Measurements from ENCODE around the gene SMCO3.

Gene SMCO3

DNA sequence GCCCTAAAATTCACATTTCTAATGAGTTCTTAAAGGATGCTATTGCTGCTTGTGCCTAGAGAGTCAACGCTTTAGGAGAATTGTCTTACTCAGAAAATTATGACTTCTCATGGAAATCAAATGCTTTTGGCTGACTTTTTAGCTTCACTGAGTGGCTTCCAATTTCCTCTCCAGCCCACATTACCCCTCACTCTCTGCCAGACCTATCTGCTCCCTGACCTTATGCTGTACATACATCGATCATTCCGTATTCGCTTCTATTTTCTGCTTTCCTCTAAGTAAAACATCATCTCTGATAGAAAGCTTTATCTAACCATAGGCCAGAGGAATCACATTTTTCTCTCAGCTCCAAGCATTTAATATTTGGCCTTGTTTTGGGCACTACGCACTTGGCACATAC, 12.5 kb upstream of the SMCO3 start:
- no peak for DNase-seq

- no peak for DNase-seq
Measured at GRCh38 chr12:14825256-14825655, 11.3 kb upstream of the SMCO3 start.

- DNase-seq = no peak
Measured at GRCh38 chr12:14824012-14824634, 10.1 kb upstream of the SMCO3 start.

GRCh38 chr12:14811486-14811885, 2.5 kb downstream of the SMCO3 start:
- DNase-seq = no peak

GRCh38 chr12:14810953-14811483, 3.0 kb downstream of the SMCO3 start:
- no peak for DNase-seq

- DNase-seq = no peak
Measured at GRCh38 chr12:14810167-14810952, 3.6 kb downstream of the SMCO3 start.

GRCh38 chr12:14803830-14804160, 10.2 kb downstream of the SMCO3 start:
- no peak for DNase-seq

DNA sequence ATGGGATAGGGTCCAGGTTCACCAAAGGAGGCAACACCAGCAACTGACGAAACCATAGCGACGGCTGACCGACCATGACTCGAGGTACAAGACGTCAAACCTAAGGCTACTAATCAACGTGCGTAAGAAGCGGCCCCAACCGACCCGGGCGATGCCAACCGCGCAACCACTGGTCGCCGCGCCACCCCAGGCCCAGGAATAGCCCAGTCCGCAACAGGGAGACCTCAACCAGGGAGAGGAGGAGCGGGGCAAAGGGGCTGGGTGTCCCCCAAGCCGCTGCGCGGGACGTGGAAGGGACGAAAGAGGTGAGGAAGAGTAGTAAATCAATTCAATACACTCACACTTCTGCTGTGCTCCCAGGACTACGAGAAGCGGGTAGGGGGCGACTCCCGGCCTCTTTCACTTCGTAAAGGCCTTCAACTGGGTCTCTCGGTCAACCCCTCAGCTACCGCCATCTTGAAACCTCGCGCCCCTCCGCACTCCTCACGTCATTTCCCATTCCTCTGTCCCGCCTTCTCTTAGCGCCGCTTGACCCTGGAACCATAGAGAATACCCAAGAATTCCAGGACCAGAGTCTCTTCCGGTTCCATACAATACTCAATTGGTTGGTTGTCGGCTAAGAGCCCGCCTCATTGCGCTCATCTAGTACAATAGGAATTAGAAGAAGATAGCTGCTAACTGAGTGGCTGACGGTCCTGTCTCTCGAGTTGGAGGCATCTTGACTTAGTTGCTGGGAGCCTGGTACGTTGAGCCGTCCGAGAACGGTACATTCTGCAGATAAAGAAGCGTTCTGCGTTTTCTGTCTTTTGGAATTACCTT, 10.8 kb downstream of the SMCO3 start, which contains the start of the genes C12orf60 and WBP11:
TSS of gene C12orf60 (plus strand) at position 660 of the 819 bp plus-strand sequence. CDS start 19,266 bp downstream, outside the sequence.
TSS of gene WBP11 (minus strand) at position 468 of the 819 bp plus-strand sequence. CDS start 2,095 bp downstream, outside the sequence.
- peak; percentile 89 for DNase-seq

- no peak for DNase-seq
Measured at GRCh38 chr12:14802721-14803010, 11.3 kb downstream of the SMCO3 start.

GRCh38 chr12:14802247-14802646, 11.7 kb downstream of the SMCO3 start:
- DNase-seq = no peak

GRCh38 chr12:14795028-14795448, 18.9 kb downstream of the SMCO3 start:
- DNase-seq = no peak

GRCh38 chr12:14785568-14785967, 28.4 kb downstream of the SMCO3 start:
- no peak for DNase-seq

GRCh38 chr12:14784471-14784870, 29.5 kb downstream of the SMCO3 start:
- no peak for DNase-seq

GRCh38 chr12:14782756-14783155, 31.2 kb downstream of the SMCO3 start:
- no peak for DNase-seq

DNA sequence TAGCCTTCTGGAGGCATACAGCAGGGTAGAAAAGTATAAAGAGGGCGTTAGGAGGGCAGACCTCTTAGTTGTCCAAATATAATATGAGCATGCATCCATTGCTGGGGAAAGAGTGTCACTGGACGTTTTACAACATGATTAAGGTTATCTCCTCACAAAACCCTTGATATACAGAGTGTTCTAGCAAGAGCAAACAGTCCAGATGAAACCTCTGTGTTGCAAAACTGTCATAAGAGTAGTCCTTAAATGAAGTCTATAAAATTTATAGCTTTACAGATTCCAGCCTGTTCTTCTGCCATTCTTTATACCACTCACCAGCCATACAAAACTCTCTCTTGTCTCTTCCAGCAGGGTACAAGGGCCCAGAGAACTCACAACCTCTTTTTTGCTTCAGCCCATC, 32.4 kb downstream of the SMCO3 start:
- DNase-seq = no peak

- no peak for DNase-seq
Measured at GRCh38 chr12:14780859-14781258, 33.1 kb downstream of the SMCO3 start.

DNA sequence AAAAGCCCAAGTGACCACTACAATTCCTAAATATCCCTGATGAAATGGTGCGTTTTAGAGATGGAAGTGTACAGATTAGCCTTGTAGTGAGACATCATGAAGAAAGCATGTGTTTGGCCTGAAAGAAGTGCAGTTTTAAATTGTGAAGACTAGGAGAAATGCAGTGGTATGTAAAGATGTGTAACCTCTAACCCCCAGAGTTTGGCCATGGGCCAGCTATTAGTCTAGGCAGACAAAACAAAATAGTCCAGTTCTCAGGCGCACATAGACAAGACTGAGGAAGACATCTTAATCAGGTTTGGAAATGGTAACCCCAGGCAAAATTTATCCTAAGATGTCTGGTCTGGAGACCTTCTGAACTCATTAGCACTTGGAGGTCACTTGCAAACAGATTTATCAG, 34.1 kb downstream of the SMCO3 start:
- no peak for DNase-seq

DNA sequence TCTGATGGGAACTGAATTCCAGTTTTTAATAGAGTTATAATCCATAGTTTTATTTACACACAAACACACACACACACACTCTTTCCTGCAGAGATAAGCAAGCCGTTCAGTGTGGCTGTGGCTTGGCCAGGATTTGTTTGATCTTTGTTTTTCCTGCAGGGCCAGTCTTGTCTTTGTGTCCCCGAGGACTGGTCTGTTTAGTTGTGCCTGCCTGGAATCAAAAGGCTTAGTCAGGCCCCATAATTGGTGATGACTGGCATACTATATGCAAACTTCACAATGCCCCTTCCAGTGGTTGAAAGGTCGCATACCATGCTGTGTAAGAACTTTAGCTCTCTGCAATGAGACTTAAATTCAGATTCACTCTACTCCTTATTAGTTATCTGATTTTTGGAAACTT, 36.7 kb downstream of the SMCO3 start:
- DNase-seq = no peak

DNA sequence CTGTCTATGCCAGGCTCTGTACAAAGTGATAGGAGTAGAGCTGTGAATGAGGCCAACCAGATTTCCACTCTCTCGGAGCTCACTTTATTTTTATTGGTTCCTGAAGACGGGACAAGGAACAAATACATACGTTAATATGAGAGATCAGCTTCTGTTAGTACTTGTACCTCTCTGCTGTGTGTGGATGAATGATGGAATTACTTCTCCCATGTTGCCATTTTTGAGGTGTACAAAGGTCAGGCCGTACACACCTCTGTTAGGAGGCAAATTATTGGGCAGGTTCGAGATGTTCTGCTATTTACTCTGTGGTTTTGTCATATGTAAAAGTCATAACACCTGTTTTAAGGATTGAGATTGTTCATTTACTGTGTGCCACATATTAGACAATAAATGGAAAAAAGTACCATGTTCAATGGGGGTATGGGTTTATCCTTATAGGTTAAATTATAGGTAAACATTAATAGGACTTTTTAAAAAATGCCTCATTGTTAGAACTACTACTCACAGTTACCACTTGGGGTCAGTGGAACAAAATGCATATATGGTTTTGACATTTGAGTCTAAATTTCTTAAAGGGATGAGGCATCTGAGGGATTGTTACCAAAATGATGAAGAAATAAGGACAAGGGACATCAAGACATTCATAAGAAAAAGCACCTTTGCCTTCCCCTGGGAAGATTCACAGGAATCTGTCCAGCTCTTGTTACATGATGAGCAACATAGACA, 37.6 kb downstream of the SMCO3 start:
- no peak for DNase-seq

GRCh38 chr12:14775636-14775980, 38.4 kb downstream of the SMCO3 start:
- DNase-seq = no peak

DNA sequence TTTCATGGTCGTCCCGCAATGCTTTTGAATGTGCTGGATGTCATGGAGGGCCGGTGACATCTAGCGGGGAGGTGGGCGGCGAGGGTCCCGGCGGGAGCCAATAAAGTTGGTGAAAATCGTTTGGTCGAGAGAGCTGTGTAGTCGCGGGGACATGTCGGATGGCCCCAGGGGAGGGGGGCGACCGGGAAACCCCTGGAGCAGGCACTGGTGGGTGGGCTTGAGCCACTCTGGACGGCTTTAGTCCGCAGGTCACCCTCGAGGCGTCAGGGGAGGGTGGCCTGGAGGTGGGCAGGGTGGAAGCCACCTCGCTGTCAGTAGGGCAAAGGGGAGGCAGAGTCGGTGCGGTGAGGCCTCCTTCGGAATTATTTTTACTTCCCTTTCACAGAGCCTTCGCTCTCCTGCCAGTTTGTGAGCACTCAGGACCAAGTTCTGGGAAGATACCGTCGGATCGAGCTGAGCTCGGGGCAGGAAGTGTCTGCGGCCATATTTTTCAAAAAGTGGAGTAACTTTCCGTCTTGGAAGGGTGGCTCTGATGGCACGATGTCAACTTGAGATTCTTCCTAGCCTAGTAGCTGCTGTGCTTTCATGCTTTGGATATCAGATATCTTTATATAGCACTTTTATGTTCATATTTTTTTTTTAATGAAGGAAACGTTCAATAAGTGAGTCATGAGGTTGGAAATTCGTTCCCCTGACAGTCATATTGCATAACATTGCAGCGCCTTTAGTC, 38.9 kb downstream of the SMCO3 start:
- peak; percentile 44 for DNase-seq
